ENCODE measurements around the gene PRCC.
"Not testable (repeated sequence)": the region's sequence is repeated elsewhere in the genome, so short reads cannot be mapped to it uniquely, and the experiment has no call there.

PRCC gene

DNA sequence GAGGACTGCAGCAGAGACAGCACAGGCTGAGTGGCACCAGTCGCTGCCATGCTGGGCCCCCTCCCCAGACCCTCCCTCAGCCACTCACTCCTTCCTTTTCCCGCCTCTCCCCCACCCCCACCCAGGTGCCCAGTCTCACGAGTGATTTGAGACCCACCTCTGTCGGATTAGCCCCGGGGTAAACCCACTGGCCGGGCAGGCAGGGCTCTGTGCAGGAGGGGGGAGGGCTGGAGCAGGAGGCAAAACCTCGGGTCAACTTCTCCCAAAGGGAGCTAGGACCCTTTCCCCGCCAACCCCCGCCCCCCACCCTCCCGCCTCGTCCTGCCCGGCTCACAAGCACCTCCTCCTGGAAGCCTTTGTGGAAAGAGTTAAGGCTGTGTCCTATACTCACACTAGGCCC lies 23.0 kb upstream of the PRCC start:
- DNase-seq (ENCODE audit: low read depth) = no peak

DNA sequence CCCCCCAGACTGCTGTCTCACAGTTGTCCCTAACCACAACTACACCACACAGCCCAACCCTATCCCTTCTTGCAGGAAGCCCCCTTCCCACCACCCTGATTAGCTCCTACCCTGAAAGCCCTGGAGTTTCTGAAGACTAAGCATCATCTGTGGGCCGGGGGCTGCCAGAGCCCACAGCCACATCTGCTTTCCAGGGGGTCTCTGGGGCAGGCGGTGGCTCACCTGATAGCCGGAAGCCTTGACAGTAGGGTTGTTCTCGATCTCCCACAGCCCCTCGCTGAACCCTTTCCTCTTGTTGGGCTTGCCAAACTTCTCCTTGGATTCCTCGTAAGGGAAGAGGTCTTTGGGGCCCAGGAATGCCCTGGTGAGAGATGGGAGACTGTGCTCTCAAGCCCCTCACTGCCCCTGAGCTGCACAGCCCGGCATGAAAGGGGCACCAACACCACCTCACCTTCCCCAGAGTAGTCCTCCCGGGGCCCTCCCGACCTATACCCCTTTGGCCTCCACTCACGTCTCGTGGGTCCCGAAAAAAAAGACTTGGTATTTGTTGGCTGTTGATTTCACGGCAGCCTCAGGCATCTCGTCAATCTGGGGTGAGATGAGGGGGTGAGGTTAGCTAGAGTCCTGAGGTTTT lies 22.4 kb upstream of the PRCC start:
- DNase-seq (ENCODE audit: low read depth) = no peak

DNA sequence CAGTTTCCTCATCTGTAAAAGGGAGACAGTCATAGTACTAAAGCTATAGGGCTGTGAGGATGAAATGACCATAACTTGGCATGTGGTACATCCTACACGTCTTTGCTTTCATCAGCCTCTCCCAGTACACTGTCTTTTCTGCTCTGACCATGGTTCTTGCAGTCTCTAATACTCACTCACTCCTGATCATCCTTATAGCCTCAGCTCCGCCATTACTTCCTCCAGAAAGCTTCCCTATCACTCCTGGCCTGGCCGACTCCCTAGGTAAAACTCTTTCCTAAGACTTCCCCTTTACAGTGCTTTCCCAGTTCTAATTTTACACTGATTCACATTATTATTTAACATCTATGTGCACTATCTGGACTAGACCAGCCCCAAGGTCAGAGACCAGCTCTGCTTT lies 21.5 kb upstream of the PRCC start:
- no peak for DNase-seq (ENCODE audit: low read depth)

DNA sequence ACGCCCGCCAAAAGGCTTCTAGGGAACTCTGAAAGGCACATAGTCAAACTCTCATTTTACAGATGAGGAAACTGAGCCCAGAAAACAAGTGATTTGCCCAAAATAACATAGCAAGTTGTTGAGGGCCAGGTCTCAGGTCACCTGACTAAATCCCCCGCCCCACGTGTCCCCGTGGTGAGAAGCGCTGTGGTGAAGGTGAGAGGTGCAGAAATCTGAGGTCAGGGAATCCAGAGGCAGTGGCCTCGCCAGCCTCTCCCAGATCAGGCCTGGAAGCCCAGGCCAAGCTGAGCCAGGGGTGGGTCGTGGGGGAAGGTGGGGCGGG lies 21.0 kb upstream of the PRCC start:
- DNase-seq (ENCODE audit: low read depth) = no peak

DNA sequence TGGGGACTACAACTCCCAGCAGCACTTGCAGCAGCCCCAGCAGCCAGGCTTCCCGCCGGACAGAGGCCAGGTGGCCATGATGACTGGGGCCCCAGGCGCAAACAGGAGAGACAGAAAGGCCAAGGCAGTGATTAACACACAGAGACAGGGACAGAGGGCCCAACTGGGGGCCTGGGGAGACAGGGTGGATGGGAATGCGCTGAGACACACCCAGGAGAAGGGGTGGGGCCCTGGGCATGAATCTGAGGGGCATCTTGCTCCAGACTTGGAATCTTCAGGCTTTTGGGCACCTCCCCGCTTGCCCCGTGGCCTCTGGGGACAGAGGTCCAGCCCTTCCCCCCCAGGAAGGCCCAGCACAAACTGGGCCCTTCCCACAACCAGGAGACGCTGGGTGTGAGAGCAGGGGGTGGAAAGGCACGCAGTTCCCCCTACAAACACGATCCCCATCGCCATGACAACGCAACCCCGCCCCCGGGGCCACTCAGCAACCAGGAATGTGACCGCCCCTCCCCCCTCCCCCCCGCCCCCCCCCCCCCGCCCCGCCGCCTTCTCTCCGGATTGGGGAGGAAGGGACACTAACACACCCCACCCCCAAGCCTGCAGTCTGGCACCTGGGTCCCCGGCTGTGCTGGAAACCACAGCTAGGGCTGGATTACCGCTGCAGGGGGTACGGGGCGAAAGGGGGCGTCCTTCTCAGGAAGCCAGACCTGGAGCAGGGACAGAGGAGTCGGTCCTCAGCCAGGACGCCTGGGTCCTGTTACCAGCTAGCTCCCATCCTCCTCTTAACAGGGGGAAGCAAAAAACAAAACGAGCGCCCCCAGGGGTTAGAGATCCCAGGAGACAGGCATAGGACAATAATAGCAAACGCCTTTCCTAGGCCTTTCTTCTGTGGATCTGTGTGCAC lies 20.4 kb upstream of the PRCC start:
- DNase-seq (ENCODE audit: low read depth) = no peak

DNA sequence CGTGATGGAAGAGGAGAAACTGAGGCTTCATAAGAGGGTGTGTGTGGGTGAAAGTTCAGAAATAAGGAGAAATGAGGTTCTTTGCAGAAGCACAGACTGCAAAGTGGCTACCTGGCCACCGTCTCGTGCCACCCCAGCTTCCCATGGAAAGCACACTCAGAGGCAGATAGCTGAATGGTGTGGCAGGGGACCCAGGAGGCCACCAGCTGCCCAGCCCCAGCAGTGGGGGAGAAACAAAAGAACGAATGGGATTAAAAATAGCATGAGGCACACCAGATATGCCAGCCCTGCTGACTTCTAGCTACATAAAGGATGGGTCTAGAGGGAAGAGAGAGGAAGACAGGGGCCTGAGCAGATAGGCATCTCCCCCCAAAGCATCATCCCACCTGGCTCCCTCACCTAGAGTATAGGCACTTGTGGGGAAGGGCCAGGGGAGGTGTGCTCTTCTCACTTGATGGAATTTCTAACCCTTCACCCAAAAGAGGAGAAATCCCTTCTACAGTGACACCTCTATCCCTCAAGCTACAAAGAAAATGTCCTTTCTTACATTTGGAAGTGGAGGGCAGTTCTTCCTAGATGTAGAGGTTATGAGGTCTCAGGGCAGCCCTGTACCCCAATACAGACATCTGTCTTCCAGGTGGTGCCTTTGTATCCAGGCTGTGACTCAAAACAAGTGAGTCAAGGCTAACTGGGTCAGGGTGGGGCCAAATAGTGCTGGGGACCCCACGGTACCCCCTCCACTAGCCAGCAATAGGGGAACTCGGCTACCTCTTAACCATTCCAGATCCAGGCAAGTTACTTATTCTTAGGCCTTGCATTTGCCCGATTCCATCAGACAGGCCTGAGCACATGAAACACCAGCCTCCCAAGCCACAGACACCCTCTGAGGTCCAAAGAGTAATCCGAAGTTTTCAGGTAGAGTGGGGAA lies 19.3 kb upstream of the PRCC start:
- no peak for DNase-seq (ENCODE audit: low read depth)

DNA sequence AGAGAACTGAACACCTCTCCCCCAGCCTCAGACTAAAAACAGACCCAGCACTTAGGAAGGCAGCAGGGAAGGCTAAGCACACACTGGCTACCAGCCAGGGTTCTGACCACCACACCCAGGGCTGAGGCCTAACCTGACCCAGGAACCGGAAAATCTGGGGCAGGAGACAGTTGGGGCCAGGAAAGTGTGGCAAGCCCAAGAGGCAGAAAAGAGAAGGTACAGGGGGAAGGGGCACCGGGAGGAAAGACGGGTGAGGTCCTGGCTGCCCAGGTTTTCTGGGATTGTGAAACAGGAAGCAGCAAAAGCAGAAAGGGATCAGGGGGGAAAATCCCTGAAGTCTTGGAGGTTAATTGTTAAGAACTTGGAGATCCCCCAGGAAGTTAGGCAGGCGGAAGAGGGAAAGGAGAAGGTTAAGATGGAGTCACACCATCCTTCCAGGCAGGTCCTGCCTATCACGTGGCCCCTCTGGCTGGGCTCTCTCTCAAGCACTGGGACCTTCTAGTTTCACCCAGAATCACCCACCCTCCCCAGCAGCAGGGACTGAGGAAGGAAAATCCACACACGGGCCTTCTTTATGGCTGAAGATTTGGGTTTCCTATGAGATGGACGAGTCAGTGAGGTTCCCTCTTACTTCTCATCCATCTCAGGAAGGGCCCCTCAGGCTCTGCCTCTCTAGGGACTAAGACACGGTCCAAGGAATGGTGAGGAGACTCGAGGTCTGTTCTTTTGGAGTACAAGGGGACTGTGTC lies 18.5 kb upstream of the PRCC start:
- no peak for DNase-seq (ENCODE audit: low read depth)

DNA sequence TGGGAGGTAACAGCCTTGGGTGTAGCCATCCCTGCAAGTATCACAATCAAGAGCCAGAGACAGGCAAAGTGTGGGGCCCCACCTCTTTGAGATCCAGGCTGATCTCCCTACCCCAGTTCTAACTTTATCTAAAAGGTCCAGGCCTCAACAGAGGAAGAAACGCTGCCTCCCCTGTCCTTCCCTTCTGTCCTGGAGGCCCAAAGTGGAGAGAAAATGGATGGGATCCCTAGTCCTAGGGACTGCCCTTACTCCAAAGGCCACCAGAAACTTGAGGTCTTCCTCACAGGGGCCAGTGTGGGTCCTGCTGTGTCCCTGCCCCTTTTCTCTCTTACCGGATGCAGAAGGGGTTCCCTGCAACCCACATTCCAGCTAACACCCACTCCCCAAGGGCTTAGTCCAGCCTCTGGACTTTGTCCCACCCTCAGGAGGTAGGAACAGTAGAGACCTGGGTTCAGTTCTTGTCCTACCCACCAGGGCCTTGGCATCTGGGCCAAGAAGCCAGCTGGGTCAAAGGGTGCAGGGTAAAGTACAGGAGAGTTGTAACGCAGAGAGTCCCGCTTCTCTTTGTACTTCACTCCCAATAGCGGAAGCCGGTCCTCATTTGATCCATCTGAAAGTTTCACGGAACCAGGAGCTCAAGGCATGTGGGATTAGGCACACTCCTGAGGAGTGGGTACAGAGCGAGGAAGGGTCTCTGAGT lies 17.8 kb upstream of the PRCC start:
- no peak for DNase-seq (ENCODE audit: low read depth)

DNA sequence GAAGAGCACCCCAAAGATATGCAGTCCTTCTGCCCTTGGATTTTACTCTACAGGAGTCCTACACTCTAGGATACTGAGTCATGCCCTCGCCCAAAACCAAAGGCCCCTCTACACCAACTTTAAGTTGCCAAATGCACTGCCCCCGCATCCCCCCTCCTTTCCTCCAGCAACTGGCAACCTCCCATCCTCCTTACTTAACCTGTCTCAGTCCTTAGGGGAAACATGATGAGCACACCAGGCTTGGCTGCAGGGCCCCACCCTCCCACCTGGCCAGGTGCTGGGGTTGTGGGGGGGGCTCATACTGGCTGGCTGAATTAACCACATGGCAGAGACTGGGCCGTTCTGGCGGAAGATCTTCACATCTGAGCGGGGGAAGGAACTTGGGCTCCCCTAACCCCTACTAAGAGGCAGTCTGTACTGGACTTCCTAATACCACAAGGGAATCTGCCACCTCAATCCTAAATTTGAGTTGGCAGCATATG lies 17.1 kb upstream of the PRCC start:
- peak; percentile 47 for DNase-seq (ENCODE audit: low read depth)

DNA sequence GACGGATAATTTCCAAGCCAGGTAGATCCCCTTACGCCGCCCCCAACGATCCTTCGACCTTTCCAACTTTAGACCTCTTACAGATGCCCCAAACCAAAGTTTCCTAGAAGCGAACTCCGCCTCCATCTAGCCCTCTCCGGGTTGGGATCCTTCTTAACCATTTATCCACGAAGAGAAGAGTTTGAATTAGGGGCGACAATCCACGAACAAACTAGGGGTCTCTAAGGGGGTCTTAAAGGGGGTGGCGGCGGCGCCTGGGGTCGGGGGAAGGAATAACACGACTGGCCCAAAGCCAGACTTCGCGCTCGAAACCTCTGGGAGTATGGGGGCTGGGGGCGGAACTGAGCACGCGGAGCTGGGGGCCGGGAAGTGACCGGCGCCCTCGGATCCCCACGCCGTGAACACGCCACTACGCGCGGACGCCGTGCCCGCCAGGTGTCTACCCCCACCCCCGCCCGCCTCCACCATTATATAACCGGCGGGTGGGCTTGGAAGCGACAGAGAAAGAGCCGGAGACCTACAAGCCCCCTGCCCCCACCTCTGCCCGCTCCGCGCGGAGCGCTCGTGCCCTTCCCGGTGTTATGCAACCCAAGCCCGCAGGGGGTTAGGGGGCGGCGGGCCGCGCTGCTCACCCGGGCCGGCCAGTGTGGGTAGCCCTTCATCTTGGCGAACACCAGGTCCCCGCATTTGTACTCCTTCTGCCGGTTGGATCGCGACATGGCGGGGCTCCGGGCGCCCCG lies 16.5 kb upstream of the PRCC start:
- no peak for DNase-seq (ENCODE audit: low read depth)

DNA sequence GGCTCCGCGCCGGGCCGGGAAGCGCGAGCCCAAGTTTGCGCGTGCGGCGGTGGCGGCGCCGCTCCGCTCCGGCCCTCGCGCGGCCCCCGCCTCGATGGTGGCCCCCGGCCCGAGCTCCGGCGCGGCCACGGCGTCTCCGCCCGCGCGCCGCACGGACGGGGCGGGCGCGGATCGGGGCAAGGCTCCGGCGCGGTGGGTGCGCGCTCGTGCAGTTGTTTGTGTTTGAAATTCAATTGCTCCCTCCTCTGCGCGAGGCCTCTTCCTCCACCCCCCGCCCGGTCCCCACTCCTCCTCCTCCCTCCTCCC lies 15.9 kb upstream of the PRCC start, which contains the start of gene HDGF:
Gene HDGF (minus strand): TSS at position 225 of the 306 bp plus-strand sequence. CDS start 246 bp downstream, outside the sequence.
- DNase-seq (ENCODE audit: low read depth) = no peak

DNA sequence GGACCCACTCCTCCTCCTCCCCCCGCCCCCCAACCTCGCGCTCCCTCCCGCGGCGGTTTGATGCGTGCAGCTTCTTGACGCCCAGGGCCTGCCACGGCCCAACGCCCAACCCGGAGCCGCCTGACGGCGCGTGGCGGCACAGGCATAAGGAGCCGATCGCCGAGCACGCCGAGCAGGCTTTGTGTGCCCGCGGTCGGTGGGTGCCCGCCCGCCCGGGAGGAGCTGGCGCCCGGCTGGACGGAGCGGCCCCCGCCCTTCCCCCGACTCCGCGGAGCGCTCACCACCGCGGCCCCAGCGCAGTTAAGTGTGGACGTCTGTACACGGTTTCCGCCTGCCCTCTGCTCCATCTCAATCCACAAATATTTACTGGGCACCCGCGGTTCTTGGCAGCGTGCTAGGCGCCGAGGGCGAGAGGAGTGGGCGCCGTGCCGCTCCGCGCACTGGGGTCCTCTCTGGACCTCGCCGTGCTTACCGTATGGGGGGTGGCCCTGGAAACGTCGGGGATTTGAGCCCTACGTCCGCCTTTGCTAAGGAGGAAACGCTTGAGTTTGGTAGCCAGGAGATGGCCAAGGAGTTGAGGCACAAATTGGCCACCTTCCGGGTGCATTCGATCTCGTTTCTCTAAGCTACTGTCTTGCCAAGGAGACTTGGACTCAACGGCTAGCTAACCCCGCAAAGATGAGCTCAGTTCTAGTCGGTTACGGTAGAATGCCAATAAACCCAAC lies 15.4 kb upstream of the PRCC start:
- peak; percentile 97 for DNase-seq (ENCODE audit: low read depth)

DNA sequence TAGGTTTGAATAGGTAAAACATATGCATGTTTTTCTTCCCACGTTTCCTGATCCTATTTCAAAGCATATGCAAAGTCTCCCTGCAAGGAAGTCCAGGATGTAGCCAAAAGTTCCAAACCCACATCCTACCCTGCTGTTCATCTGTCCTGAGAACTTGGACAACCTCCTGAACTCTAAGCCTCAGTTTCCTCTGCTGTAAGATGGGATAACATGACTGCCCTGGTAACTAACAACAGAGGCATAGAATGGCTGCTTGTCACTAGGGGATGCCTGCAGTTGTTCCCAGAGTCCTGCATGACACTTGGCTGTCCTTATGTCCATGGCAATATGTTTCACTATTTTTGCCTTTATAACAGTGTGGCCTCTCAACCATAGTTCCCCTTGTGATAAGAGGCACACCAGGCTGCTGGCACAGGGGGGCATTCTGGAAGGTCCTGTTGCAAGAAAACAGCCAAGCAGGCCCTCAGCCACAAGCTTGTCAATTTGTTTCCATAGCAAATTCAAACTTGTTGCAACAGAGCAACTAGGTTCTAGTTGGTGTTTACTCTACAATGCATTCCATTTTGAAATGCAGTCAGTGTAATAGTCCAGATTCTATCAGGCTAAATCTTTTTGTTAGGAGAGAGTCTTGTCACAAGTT lies 14.4 kb upstream of the PRCC start:
- DNase-seq (ENCODE audit: low read depth) = no peak

DNA sequence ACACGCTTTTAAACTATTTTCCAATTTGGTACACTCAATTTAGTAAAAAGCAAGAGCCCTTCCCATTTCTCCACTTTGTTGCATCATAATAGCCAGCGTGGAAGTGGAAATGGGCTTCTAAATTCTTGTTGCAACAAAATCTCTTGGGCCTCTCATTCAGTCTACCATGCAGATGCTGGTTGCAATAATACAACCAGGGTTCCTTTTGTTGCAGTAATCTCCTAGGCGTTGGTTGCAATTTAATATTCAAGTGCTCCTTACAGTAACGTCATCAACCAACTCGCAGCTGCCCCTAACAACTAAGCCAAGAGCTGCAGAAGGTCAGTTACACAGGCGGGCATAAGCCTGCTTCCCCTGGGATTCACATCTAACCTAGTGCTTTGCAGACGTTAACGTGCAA lies 13.1 kb upstream of the PRCC start:
- no peak for DNase-seq (ENCODE audit: low read depth)

DNA sequence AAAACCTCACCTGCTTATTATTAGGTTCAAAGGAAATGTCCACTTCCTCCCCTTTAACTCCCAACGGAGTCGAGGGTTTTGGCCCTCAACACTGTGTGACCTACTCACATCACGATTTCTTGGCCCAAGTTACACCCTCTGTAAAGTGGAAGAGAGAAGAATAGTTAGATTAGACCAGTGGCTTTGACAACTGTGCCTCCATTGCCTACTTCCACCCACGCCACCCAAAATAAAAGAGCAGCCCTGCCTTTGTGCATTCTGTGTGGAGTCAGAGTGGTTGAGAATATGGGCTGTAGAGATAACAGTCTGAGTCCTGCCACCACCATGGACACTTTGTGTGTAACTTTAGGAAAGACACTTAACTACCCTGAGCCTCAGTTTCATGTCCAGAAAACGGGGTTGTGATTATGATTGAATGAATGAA lies 11.8 kb upstream of the PRCC start:
- no peak for DNase-seq (ENCODE audit: low read depth)

DNA sequence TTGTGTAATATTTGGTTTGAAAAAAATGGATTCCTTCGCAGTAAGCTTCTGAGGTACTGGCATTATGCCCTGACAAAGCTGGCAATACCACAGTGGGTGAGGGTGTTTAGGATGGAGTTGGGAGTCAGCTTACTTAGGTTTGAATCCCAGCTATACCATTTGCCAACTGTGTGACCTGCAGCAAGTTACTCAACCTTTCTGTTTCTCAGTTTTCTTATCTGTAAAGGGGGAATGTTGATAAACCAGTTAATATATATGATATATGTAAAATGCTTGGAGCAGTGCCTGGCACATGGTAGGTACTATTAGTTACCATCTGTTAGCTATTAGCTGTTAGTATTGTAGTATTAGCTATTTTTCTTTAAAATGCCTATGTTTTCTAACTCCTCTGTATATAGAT lies 11.0 kb upstream of the PRCC start:
- no peak for DNase-seq (ENCODE audit: low read depth)

DNA sequence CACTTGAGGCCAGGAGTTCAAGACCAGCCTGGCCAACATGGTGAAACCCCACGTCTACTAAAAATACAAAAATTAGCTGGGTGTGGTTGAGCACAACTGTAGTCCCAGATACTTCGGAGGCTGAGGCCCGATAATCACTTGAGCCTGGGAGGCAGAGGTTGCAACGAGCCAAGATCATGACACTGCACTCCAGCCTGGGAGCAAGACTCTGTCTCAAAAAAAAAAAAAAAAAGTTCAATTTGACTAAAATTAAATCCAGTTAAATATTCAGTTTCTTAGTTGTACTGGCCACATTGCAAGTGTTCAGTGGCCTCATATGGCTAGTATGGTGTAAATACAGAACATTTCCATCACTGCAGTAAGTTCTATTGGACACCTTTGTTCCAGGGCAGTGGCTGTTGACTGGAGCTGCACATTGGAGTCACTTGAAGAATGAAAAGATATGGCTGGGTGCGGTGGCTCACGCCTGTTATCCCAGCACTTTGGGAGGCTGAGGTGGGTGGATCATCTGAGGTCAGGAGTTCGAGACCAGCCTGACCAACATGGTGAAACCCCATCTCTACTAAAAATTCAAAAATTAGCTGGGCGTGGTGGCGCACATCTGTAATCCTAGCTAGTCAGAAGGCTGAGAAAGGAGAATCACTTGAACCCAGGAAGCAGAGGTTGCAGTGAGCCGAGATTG lies 9.6 kb upstream of the PRCC start:
- DNase-seq (ENCODE audit: low read depth) = not testable (repeated sequence)

DNA sequence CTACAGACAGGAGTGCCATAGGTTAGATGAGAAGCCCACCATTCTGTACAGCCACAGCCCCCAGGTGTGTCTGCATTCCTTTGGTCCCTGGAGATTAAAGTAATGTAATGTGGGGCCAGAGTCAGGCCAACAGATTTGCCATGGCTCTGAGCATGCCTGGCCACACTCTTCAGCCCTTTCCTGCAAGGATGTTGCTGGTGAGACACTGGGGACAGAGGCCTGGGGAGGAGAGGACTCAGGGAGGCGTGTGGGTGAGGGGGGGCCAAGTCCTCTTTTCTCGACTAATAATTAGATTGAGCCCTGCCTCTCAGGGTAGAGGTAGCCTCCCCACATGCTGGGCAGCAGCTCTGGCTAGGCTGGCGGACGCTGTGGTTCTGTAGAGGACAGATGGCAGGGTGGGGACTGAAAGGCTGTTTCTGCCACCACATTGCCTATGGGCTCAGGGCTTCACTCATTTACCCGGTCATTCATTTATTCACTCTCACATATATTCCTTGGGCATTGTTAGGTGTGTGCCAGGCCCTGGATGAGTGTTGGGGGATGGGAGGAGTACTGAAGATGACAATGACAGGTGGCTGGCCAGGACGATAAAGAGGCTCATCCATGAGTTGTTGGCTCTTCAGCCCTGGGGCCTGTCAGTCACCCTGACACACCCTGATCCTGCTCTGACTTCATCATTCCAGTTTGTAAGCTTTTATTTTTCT lies 7.1 kb upstream of the PRCC start:
- no peak for DNase-seq (ENCODE audit: low read depth)

Data from stimulated activated CD4-positive, alpha-beta T cell treated with anti-CD3 and anti-CD28 coated beads, Interleukin-2, amount 100 ng/mL, for 4 hours (primary cell).